Activated T-cell treated with anti-CD3 and anti-CD28 coated beads, Interleukin-2, amount 50 U/mL, for 48 hours (primary cell): ENCODE data around the gene STAT2.
"Not testable (repeated sequence)": the region's sequence is repeated elsewhere in the genome, so short reads cannot be mapped to it uniquely, and the experiment has no call there.

Source experiments
- DNase-seq, 2 experiments: peaks; one replicate each; pipeline ENCODE4 v3.0.0-alpha.2; 2020

Gene STAT2

DNA sequence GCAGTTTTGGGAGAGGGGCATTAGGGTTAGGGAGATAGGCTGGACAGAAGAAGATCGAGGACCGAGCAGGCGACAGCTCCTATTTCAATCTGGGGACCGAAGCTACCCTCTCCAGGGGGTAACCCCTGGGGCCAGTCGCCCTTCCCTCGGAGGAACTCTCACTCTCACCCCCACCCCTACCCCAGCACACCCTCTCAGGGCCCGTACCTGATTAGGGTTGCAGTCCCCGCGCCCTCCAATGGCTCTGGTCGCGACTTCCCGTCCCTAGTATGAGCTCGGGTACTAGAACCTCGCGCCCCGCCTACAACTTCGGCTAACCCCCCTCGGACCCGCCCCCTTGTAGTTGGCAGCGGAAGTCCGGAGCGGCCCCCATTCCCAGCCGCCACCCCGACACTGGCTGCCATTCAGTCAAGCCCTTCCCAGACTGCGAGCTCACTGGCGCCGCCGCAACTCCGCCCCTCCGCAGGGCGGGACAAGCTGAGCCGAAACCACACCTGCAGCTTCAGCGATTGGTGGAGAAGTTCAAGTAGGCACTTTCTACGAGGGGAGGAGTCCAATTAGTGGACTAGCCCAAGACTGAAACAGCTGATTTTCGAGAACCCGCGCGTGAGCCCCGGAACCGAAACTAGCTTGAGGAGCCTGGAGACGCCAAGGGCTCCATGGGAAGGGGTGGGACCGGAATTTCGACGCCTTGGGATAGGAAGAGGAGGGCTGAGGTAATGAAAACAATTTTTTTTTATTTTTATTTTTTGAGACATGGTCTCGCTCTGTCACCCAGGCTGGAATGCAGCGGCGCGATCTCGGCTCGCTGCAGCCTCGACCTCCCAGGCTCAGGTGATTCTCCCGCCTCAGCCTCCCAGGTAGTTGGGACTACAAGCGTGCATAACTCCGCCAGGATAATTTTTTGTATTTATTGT, at the start of gene STAT2:
Gene STAT2, minus strand, starts transcription at position 257 of the 917 bp plus-strand sequence. CDS start 3,536 bp downstream, outside the sequence.
- peak; percentile 99 for DNase-seq

GRCh38 chr12:56408799-56409417, 49.0 kb upstream of the STAT2 start:
- no peak for DNase-seq

DNA sequence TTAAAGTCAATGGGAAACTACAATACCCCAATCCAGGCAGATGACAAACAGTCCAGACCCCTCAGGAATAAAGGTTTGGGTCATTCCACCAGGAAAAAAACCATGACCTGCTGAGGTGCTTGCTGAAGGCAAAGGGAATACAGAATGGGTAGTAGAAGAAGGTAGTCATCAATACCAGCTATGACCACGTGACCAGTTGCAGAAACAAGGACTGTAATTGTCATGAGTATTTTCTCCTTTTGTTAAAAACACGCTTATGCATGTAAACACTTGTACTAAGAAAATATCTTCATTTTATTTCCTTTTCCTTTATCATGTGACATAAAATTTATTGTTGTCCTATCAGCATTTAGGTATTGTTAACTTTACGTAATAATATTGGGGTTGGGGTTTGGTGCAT, 44.3 kb upstream of the STAT2 start:
- DNase-seq = not testable (repeated sequence)

GRCh38 chr12:56401612-56402011, 41.7 kb upstream of the STAT2 start:
- not testable (repeated sequence) for DNase-seq

DNA sequence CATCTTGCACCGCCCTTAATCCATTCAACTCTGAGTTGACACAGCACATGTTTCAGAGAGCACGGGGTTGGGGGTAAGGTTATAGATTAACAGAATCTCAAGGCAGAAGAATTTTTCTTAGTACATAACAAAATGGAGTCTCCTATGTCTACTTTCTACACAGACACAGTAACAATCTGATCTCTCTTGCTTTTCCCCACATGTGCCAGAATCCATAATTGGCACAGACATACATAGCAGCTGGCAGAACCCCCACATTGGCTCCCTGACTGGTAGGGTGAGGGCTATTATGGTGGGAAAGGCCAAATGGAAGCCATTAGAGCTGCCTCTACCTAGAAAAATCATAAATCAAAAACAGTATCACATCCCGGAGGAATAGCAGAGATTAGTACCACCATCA, 41.2 kb upstream of the STAT2 start:
- DNase-seq = not testable (repeated sequence)

DNA sequence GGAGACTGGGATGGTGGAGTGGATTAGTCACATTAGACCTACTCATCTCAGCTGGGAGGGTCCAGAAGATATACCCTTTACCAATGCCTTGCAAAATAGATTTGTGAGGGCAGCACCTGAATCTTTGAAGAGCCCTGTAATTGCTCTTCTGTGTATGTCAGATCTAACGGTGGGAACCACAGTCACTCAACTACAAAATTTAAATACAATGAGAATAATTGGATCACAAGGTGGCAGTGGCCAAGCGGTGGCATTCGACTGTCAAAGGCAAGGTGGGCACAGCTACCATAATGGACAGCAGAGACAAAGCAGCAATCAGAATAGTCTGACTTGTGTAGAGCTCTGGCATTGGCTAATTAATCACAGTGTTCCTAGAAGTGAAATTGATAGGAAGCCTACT, 39.6 kb upstream of the STAT2 start:
- not testable (repeated sequence) for DNase-seq

- no peak for DNase-seq
Measured at GRCh38 chr12:56398324-56398723, 38.4 kb upstream of the STAT2 start.

DNA sequence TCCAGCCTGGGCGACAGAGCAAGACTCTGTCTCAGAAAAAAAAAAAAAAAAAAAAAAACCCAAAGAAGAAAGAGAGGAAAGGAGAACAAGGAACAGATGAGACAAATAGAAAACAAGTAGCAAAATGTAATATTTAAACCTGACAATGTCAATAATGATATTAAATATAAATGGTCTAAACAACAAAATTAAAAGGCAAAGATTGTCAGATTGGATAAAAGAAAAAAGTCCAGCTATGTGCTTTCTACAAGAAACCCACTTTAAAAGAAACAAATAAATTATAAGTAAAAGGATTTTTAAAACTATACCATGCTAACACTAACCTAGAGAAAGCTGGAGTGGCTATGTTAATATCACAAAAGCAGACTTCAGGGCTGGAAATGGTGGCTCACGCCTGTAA, 32.4 kb upstream of the STAT2 start:
- no peak for DNase-seq

- no peak for DNase-seq
Measured at GRCh38 chr12:56391721-56392120, 31.8 kb upstream of the STAT2 start.

GRCh38 chr12:56389412-56389811, 29.5 kb upstream of the STAT2 start:
- DNase-seq = no peak

GRCh38 chr12:56387152-56387736, 27.3 kb upstream of the STAT2 start:
- DNase-seq = no peak

DNA sequence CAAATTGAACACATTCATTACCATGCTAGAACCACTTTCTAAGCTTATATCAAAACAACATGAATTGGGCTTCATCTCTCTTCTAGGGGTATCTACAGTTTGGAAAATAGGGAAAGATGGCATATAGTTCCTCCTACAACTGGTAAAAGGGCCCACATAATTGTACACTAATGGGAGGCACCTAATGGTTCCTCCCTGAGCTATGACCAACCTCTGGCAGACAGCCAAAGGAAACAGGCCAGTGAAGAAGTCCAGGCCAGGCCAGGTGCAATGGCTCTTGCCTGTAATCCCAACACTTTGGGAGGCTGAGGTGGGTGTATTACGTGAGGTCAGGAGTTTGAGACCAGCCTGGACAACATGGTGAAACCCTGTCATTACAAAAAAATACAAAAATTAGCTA, 26.0 kb upstream of the STAT2 start:
- no peak for DNase-seq

DNA sequence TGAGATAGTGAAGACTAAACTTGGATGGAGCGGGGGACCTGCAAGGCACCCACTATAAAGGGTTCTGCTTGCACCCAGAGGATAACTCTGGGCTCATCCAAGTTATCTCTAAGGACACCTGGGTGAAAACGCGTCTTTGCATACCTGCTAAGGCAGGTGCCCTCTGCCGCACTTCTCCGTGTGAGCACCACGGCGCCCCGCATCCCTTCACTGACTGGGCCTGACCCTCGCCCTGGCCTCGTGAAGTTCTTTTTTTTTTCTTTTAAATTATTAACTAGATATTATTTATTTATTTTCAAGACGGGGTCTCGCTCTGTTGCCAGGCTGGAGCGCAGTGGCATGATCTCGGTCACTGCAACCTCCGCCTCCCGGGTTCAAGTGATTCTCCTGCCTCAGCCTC, 22.7 kb upstream of the STAT2 start:
- no peak for DNase-seq

- no peak for DNase-seq
Measured at GRCh38 chr12:56377989-56378316, 18.0 kb upstream of the STAT2 start.

- DNase-seq = no peak
Measured at GRCh38 chr12:56377310-56377988, 17.5 kb upstream of the STAT2 start.

DNA sequence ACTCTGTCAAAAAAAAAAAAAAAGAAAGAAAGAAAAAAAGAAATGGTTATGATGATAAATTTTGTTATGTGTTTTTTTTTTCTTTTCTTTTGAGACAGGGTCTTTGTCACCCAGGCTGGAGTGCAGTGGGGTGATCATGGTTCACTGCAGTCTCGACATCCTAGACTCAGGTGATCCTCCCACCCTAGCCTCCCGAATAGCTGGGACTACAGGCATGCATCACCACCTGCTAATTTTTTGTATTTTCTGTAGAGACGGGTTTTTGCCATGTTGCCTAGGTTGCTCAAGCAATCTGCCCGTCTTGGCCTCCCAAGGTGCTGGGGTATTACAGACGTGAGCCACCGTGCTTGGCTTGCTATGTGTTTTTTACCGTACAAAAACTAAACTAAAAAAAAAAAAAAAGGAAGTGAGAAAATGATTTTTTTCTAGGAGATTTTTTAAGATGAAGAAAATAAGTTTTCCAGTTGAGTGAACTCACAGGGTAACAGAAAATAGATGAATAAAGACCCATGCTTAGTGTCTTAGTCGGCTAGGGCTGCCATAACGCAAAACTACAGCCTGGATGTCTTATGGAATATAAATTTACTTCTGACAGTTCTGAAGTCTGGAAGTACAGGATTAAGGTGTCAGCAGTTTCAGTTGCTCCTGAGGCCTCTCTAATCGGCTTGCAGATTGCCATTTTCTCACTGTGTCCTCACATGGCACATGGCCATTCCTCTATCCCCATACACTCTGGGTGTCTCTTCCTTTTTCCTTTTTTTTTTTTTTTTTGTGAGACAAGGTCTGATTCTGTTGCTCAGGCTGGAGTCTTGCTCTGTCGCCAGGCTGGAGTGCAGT, 15.9 kb upstream of the STAT2 start:
- no peak for DNase-seq

- DNase-seq = no peak
Measured at GRCh38 chr12:56374726-56375597, 15.1 kb upstream of the STAT2 start.

DNA sequence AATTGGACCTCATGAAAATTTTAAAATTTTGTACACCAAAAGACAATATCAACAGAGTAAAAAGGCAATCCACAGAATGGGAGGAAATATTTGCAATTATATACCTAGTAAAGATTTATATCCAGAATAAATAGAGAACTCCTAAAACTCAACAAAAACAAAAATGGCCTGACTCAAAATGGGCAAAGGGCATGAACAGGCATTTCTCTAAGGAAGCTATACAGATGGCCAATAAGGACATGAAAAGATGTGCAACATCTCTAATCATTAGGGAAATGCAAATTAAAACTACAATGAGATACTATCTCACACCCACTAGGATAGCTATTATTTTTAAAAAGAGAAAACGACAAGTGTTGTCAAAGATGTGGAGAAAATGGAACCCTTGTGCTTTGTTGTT, 13.6 kb upstream of the STAT2 start:
- no peak for DNase-seq

GRCh38 chr12:56366948-56367347, 7.0 kb upstream of the STAT2 start:
- no peak for DNase-seq

- DNase-seq = no peak
Measured at GRCh38 chr12:56362130-56363059, 2.5 kb upstream of the STAT2 start, which contains the start of gene APOF. Gene APOF (minus strand): TSS chr12:56362857. CDS start chr12:56362745, 112 bp downstream.
